ENCODE measurements around the gene PLIN4. TPM values are rescaled to one million over a fixed set of nuclear protein-coding genes. Genes with fewer than 3 reads are reported as not detected.

PLIN4 gene
- total and polyA plus RNA-seq, 10 of the 15 experiments (the other 5 are each of a cell fraction or from before 2014, with no cell fraction given): 0.01 to 0.11 (median 0.05) TPM; not detected in 2

DNA sequence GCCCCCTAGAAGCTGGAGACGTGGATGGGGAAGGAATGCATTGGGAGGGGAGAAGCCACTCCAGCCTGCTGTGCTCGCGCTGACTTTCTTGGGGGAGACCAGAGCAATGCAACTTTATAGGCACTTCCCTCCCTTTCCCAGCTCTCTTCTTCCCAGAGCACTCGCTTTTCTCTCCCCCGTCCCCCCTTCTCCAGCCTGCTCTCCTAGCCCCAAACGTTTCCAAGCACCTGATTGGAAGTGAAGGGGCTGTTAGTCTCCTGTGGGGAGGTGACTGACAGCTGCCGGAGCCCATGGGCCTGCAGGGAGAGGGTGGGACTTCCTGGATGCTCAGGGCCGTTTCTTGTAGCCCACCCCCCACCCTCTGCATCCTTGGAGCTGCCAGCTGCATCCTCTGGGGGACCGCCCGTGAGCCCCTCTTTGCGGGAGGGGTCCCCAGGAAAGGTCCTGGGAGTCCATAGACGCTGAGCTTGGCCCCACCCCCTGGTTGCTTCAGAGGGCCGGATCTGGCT lies 43.7 kb downstream of the PLIN4 start (continued):
- TF ChIP-seq, protein P1, sequence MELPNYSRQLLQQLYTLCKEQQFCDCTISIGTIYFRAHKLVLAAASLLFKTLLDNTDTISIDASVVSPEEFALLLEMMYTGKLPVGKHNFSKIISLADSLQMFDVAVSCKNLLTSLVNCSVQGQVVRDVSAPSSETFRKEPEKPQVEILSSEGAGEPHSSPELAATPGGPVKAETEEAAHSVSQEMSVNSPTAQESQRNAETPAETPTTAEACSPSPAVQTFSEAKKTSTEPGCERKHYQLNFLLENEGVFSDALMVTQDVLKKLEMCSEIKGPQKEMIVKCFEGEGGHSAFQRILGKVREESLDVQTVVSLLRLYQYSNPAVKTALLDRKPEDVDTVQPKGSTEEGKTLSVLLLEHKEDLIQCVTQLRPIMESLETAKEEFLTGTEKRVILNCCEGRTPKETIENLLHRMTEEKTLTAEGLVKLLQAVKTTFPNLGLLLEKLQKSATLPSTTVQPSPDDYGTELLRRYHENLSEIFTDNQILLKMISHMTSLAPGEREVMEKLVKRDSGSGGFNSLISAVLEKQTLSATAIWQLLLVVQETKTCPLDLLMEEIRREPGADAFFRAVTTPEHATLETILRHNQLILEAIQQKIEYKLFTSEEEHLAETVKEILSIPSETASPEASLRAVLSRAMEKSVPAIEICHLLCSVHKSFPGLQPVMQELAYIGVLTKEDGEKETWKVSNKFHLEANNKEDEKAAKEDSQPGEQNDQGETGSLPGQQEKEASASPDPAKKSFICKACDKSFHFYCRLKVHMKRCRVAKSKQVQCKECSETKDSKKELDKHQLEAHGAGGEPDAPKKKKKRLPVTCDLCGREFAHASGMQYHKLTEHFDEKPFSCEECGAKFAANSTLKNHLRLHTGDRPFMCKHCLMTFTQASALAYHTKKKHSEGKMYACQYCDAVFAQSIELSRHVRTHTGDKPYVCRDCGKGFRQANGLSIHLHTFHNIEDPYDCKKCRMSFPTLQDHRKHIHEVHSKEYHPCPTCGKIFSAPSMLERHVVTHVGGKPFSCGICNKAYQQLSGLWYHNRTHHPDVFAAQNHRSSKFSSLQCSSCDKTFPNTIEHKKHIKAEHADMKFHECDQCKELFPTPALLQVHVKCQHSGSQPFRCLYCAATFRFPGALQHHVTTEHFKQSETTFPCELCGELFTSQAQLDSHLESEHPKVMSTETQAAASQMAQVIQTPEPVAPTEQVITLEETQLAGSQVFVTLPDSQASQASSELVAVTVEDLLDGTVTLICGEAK (IDR thresholded peaks at IDR 0.05; ENCODE audit: borderline replicate concordance): peak; percentile 83; the same call in 1 of the 2 replicates
- TF ChIP-seq NFYA (IDR thresholded peaks at IDR 0.05; ENCODE audit: borderline replicate concordance, low read depth, low read length) (peak; percentile 54), CREB1 (IDR thresholded peaks at IDR 0.05; ENCODE audit: low read depth) (0 out of 2 replicates have a peak, but pooled peaks have one; percentile 29), SUPT20H (IDR thresholded peaks at IDR 0.05; ENCODE audit: borderline replicate concordance, control insufficient read depth, low read depth, low read length) (no peak), NFXL1 (IDR thresholded peaks at IDR 0.05; ENCODE audit: borderline replicate concordance) (no peak), IKZF1 (conservative IDR thresholded peaks at IDR 0.05) (peak; percentile 53; the same call in 1 of the 2 replicates), SRF (IDR thresholded peaks at IDR 0.05; ENCODE audit: low read depth in 2 of 2, low read length in 2 of 2) (no peak), TARDBP (IDR thresholded peaks at IDR 0.05; ENCODE audit: borderline replicate concordance) (no peak), NR2F1 (conservative IDR thresholded peaks at IDR 0.05) (no peak), SUZ12 (IDR thresholded peaks at IDR 0.05; ENCODE audit: unreplicated experiment) (no peak), CREM (IDR thresholded peaks at IDR 0.05; ENCODE audit: low read depth) (no peak), NR2C1 (IDR thresholded peaks at IDR 0.05) (no peak), ATF7 (IDR thresholded peaks at IDR 0.05; ENCODE audit: low read depth) (no peak), BCL11A (IDR thresholded peaks at IDR 0.05; ENCODE audit: low read depth, low read length) (no peak)
- TF ChIP-seq, protein P2, sequence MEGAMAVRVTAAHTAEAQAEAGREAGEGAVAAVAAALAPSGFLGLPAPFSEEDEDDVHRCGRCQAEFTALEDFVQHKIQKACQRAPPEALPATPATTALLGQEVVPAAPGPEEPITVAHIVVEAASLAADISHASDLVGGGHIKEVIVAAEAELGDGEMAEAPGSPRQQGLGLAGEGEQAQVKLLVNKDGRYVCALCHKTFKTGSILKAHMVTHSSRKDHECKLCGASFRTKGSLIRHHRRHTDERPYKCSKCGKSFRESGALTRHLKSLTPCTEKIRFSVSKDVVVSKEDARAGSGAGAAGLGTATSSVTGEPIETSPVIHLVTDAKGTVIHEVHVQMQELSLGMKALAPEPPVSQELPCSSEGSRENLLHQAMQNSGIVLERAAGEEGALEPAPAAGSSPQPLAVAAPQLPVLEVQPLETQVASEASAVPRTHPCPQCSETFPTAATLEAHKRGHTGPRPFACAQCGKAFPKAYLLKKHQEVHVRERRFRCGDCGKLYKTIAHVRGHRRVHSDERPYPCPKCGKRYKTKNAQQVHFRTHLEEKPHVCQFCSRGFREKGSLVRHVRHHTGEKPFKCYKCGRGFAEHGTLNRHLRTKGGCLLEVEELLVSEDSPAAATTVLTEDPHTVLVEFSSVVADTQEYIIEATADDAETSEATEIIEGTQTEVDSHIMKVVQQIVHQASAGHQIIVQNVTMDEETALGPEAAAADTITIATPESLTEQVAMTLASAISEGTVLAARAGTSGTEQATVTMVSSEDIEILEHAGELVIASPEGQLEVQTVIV (IDR thresholded peaks at IDR 0.05; ENCODE audit: borderline replicate concordance, partially characterized antibody): peak; percentile 48
- TF ChIP-seq, protein P3, sequence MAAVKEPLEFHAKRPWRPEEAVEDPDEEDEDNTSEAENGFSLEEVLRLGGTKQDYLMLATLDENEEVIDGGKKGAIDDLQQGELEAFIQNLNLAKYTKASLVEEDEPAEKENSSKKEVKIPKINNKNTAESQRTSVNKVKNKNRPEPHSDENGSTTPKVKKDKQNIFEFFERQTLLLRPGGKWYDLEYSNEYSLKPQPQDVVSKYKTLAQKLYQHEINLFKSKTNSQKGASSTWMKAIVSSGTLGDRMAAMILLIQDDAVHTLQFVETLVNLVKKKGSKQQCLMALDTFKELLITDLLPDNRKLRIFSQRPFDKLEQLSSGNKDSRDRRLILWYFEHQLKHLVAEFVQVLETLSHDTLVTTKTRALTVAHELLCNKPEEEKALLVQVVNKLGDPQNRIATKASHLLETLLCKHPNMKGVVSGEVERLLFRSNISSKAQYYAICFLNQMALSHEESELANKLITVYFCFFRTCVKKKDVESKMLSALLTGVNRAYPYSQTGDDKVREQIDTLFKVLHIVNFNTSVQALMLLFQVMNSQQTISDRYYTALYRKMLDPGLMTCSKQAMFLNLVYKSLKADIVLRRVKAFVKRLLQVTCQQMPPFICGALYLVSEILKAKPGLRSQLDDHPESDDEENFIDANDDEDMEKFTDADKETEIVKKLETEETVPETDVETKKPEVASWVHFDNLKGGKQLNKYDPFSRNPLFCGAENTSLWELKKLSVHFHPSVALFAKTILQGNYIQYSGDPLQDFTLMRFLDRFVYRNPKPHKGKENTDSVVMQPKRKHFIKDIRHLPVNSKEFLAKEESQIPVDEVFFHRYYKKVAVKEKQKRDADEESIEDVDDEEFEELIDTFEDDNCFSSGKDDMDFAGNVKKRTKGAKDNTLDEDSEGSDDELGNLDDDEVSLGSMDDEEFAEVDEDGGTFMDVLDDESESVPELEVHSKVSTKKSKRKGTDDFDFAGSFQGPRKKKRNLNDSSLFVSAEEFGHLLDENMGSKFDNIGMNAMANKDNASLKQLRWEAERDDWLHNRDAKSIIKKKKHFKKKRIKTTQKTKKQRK (IDR thresholded peaks at IDR 0.05; ENCODE audit: low read depth, low read length): peak; percentile 53; the same call in 1 of the 2 replicates
- TF ChIP-seq, protein P4, sequence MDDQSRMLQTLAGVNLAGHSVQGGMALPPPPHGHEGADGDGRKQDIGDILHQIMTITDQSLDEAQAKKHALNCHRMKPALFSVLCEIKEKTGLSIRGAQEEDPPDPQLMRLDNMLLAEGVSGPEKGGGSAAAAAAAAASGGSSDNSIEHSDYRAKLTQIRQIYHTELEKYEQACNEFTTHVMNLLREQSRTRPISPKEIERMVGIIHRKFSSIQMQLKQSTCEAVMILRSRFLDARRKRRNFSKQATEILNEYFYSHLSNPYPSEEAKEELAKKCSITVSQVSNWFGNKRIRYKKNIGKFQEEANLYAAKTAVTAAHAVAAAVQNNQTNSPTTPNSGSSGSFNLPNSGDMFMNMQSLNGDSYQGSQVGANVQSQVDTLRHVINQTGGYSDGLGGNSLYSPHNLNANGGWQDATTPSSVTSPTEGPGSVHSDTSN (IDR thresholded peaks at IDR 0.05; ENCODE audit: insufficient replicate concordance, low read depth, low read length): peak; percentile 98
